Astrocyte (in vitro differentiated cells and primary cell): ENCODE measurements around the gene CIAPIN1. TPM values are rescaled to one million over a fixed set of nuclear protein-coding genes. Genes with fewer than 3 reads are reported as not detected.

Source experiments
- DNase-seq: peaks from one replicate; pipeline ENCODE4 v3.0.0-alpha.2; 2010; ENCODE audit warnings: low read depth
- FAIRE-seq: peaks from 2 replicates; lab custom pipeline; 2011; peaks lifted over from hg19 to GRCh38; lab: Jason Lieb, UNC
- H2AFZ ChIP-seq: 2 replicates; pipeline ENCODE4 v1.6.0; 2012; ENCODE audit warnings: low read depth, low read length, inconsistent platforms
- H3K27ac ChIP-seq: 2 replicates; pipeline ENCODE4 v1.5.1; 2011; ENCODE audit warnings: low read depth, low read length, inconsistent platforms
- H3K27me3 ChIP-seq: 2 replicates; pipeline ENCODE4 v1.6.0; 2011; ENCODE audit warnings: low read length, inconsistent platforms; ENCODE audit not compliant: insufficient read depth
- H3K36me3 ChIP-seq: 2 replicates; pipeline ENCODE4 v1.5.1; 2011; ENCODE audit warnings: low read length, inconsistent platforms; ENCODE audit not compliant: insufficient read depth
- H3K4me1 ChIP-seq: 2 replicates; pipeline ENCODE4 v1.5.1; 2011; ENCODE audit warnings: low read length, inconsistent platforms; ENCODE audit not compliant: insufficient read depth
- H3K4me2 ChIP-seq: 2 replicates; pipeline ENCODE4 v1.6.0; 2012; ENCODE audit warnings: low read length, inconsistent platforms
- H3K4me3 ChIP-seq: 2 replicates; pipeline ENCODE4 v1.5.1; 2011; ENCODE audit warnings: low read depth, mild to moderate bottlenecking, low read length, inconsistent platforms; ENCODE audit not compliant: insufficient read depth
- H3K79me2 ChIP-seq: 2 replicates; pipeline ENCODE4 v1.6.0; 2012; ENCODE audit warnings: mild to moderate bottlenecking, low read length, inconsistent platforms; ENCODE audit not compliant: insufficient read depth
- H3K9ac ChIP-seq: 2 replicates; pipeline ENCODE4 v1.6.0; 2012; ENCODE audit warnings: mild to moderate bottlenecking, low read length, inconsistent platforms
- H3K9me3 ChIP-seq: 2 replicates; pipeline ENCODE4 v1.5.1; 2012; ENCODE audit warnings: low read depth, mild to moderate bottlenecking, low read length, inconsistent platforms; ENCODE audit not compliant: insufficient read depth
- H4K20me1 ChIP-seq: 2 replicates; pipeline ENCODE4 v1.6.0; 2012; ENCODE audit warnings: low read length, inconsistent platforms; ENCODE audit not compliant: insufficient read depth
- H3K27ac Mint-ChIP-seq: one replicate; pipeline ENCODE4 v1.8.0; 2021; ENCODE audit warnings: mild to moderate bottlenecking, mixed read lengths; ENCODE audit not compliant: unreplicated experiment
- H3K27me3 Mint-ChIP-seq: one replicate; pipeline ENCODE4 v1.8.0; 2021; ENCODE audit warnings: low read depth, mixed read lengths; ENCODE audit not compliant: unreplicated experiment
- H3K36me3 Mint-ChIP-seq: one replicate; pipeline ENCODE4 v1.8.0; 2021; ENCODE audit warnings: low read depth, mixed read lengths; ENCODE audit not compliant: unreplicated experiment
- H3K4me1 Mint-ChIP-seq: one replicate; pipeline ENCODE4 v1.8.0; 2021; ENCODE audit warnings: low read depth, mixed read lengths; ENCODE audit not compliant: unreplicated experiment
- H3K4me3 Mint-ChIP-seq: one replicate; pipeline ENCODE4 v1.8.0; 2021; ENCODE audit warnings: mild to moderate bottlenecking, moderate library complexity, mixed read lengths; ENCODE audit not compliant: unreplicated experiment
- H3K9me3 Mint-ChIP-seq: one replicate; pipeline ENCODE4 v1.8.0; 2021; ENCODE audit warnings: mild to moderate bottlenecking, mixed read lengths; ENCODE audit not compliant: unreplicated experiment
- EZH2 ChIP-seq: IDR thresholded peaks from 2 replicates; pipeline ENCODE4 v1.6.1; 2012; ENCODE audit warnings: mild to moderate bottlenecking, low read length, inconsistent platforms; ENCODE audit not compliant: insufficient read depth
- total RNA-seq: library from RNA; stranded (reverse); gene quantifications from 2 replicates; pipeline ENCODE4 v1.2.1, GENCODE V29; 2021
- TF ChIP-seq, protein P1 (sequence below): IDR thresholded peaks from 2 replicates; pipeline ENCODE4 v1.5.1; 2011; ENCODE audit warnings: low read depth, mild to moderate bottlenecking, inconsistent platforms, low read length, moderate library complexity; ENCODE audit not compliant: insufficient read depth

Gene CIAPIN1
- total RNA-seq, 1 donor from 2014 or later = 68.9 TPM

DNA sequence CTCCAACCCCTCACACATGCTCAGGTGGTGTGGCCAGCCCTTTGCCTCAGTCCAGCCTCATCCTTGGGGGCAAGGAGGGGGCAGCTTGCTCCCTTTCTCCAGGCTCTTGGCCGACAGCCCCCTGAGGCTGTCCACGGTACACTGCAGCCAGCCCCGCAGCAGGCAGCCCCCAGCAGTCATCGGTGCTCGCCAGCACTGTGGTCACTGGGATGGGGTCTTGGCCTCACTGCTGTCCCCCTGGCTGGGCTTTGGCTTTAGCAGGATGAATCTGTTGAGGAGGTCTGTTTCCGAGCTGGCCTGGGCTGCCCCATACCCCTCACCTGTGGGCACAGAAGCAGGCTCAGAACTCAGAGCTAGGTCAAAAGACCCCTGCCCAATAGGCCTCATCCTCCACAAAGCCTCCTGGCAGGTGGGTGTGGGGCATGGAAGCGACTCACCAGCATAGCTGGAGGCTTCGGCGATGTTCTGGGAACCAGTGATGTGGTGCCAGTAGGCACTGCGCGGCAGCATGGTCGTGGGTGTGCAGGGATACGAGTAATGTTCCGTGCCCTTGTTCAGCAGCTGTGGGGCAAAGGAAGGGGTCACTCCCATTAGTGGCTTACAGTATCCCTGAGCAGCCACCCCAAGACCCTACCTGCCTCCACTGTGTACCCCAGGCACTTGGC lies 26.1 kb upstream of the CIAPIN1 start:
- H3K36me3 Mint-ChIP-seq = peaks cover 16% of the 10 kb centered on the region
- Histone ChIP-seq H3K79me2 (no peaks in the 10 kb centered on the region), H3K27me3 (no peaks in the 10 kb centered on the region), H4K20me1 (peaks cover 61% of the 10 kb centered on the region), H3K4me3 (no peak overlapping the region), H3K36me3 (peaks cover 37% of the 10 kb centered on the region), H2AFZ (no peak overlapping the region), H3K4me1 (peaks cover under 1% of the 10 kb centered on the region), H3K9me3 (no peaks in the 10 kb centered on the region), H3K4me2 (no peak overlapping the region), H3K9ac (no peak overlapping the region), H3K27ac (no peak overlapping the region)
- no peak for TF ChIP-seq EZH2
- TF ChIP-seq, protein P1, sequence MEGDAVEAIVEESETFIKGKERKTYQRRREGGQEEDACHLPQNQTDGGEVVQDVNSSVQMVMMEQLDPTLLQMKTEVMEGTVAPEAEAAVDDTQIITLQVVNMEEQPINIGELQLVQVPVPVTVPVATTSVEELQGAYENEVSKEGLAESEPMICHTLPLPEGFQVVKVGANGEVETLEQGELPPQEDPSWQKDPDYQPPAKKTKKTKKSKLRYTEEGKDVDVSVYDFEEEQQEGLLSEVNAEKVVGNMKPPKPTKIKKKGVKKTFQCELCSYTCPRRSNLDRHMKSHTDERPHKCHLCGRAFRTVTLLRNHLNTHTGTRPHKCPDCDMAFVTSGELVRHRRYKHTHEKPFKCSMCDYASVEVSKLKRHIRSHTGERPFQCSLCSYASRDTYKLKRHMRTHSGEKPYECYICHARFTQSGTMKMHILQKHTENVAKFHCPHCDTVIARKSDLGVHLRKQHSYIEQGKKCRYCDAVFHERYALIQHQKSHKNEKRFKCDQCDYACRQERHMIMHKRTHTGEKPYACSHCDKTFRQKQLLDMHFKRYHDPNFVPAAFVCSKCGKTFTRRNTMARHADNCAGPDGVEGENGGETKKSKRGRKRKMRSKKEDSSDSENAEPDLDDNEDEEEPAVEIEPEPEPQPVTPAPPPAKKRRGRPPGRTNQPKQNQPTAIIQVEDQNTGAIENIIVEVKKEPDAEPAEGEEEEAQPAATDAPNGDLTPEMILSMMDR = no peak
- H3K4me3 Mint-ChIP-seq = no peak overlapping the region
- H3K9me3 Mint-ChIP-seq = no peaks in the 10 kb centered on the region
- DNase-seq (no peak), FAIRE-seq (no peak)
- no peak overlapping the region for H3K27ac Mint-ChIP-seq
- peaks cover 5% of the 10 kb centered on the region for H3K4me1 Mint-ChIP-seq
- no peaks in the 10 kb centered on the region for H3K27me3 Mint-ChIP-seq

DNA sequence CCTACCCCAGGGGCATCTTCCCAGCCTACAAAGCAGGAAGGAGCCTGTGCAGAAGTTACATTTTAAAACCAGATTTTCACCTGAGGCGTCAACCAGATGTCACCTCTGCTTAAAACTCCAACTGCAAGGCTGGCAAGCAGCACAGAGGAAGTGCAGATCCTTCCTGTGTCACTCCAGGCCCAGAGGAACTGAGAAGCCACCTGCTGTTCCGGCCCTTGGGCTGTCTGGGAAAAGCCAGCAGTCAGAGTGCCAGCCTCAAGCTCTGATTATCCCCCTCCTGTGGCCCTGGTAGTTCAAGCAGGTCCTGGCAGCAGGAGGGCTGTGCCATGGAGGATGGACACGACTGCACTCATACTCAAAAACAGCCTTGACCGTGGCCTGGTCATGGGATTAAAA lies 25.5 kb upstream of the CIAPIN1 start:
- Mint-ChIP-seq H3K27me3 (no peaks in the 10 kb centered on the region), H3K4me1 (peaks cover 5% of the 10 kb centered on the region), H3K9me3 (no peaks in the 10 kb centered on the region), H3K36me3 (peaks cover 17% of the 10 kb centered on the region), H3K27ac (no peak overlapping the region), H3K4me3 (no peak overlapping the region)
- Histone ChIP-seq H3K9ac (no peak overlapping the region), H3K4me3 (no peak overlapping the region), H3K79me2 (no peaks in the 10 kb centered on the region), H4K20me1 (peaks cover 60% of the 10 kb centered on the region), H3K27me3 (no peaks in the 10 kb centered on the region), H3K9me3 (no peaks in the 10 kb centered on the region), H3K4me2 (no peak overlapping the region), H2AFZ (no peak overlapping the region), H3K27ac (no peak overlapping the region), H3K4me1 (no peaks in the 10 kb centered on the region), H3K36me3 (peaks cover 39% of the 10 kb centered on the region)
- no peak for DNase-seq
- TF ChIP-seq, protein P1 = no peak
- TF ChIP-seq EZH2 = no peak
- FAIRE-seq = no peak

DNA sequence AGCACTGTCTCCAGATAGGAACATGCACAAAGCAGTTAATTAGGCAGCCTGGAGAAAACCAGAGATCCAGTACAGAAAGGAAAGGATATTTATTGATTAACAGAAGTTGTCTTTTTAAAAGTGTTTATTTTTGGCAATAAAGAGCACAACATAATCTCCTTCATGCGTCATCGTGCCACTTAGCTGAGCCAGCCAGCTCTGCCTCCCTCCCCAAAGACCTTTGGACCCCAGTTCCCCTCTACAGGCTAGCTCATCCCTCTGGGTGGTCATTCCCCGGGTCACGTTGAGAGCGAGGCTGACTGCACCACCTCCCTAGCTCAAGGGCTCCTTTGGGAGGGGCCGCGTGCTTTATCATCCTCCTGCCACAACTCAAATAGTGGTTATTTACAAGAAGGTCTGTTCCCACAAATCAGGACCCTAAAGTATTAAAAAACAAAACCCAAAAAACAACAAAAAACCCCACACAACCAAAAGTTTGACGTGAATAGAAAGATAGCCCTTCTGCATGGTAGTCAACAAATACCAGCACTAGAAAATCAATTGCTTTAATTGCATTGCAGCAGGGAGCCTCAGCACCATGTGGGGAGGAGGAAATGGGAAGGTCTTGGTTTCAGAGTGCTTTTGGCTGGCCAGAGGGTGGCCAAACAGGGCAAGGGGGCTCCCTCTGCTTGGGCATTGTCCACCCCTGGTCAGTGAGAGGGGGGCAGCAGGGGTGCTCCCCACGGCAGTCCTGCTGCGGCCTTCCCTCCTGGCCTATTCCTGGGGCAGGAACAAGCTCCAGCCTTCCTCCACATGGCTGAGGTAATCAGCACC lies 24.9 kb upstream of the CIAPIN1 start:
- Mint-ChIP-seq H3K27ac (no peak overlapping the region), H3K9me3 (no peaks in the 10 kb centered on the region), H3K4me3 (no peak overlapping the region), H3K27me3 (no peaks in the 10 kb centered on the region), H3K36me3 (peaks cover 17% of the 10 kb centered on the region), H3K4me1 (peaks cover 4% of the 10 kb centered on the region)
- no peak for DNase-seq
- Histone ChIP-seq H2AFZ (no peak overlapping the region), H3K4me2 (no peak overlapping the region), H4K20me1 (peaks cover 54% of the 10 kb centered on the region), H3K27me3 (no peaks in the 10 kb centered on the region), H3K4me1 (no peaks in the 10 kb centered on the region), H3K9ac (no peak overlapping the region), H3K4me3 (no peak overlapping the region), H3K79me2 (no peaks in the 10 kb centered on the region), H3K27ac (no peak overlapping the region), H3K36me3 (peaks cover 43% of the 10 kb centered on the region), H3K9me3 (no peaks in the 10 kb centered on the region)
- no peak for FAIRE-seq
- TF ChIP-seq EZH2 = no peak
- TF ChIP-seq, protein P1 = no peak
